IMR-90 (cell line): ENCODE data around the gene MAS1. TPM values are rescaled to one million over a fixed set of nuclear protein-coding genes. Genes with fewer than 3 reads are reported as not detected.
A peak's percentile ranks its signal among the peaks of the same experiment; 100 is the strongest.

ENCODE experiments used
- ATAC-seq: fragments of 200-7000 bp; cut with Tn5 transposase; 2 replicates; pipeline ENCODE4 v1.9.1; 2020; ENCODE audit warnings: low read depth, mild to moderate bottlenecking, moderate library complexity
- BruUV-seq: library from RNA; stranded (reverse); fragments of 400-500 nt; replicated peaks from 2 replicates; lab custom pipeline; 2021; lab: Mats Ljungman, UMichigan
- CTCF ChIA-PET: fragments of 300-600 bp; formaldehyde crosslinking; extraction: SDS; loops from one replicate; lab custom pipeline; 2021; ENCODE audit warnings: antibody characterized with exemption; lab: Yijun Ruan, JAX
- POLR2A ChIA-PET: fragments of 300-600 bp; sonication (Branson Sonifier 250); formaldehyde crosslinking; loops from one replicate; lab custom pipeline; 2022; ENCODE audit warnings: antibody characterized with exemption; ENCODE audit not compliant: unreplicated experiment; lab: Charles Lee
- DNase-seq: peaks from one replicate; pipeline ENCODE4 v3.0.0; 2013
- H2AFZ ChIP-seq: replicated peaks from 2 replicates; pipeline ENCODE3; 2013; ENCODE audit warnings: low read length, mild to moderate bottlenecking; ENCODE audit not compliant: poor library complexity
- H2AK5ac ChIP-seq: 2 replicates; pipeline ENCODE4 v1.6.1; 2013; ENCODE audit warnings: low read depth, low read length, inconsistent platforms
- H2AK9ac ChIP-seq: replicated peaks from 2 replicates; pipeline ENCODE3; 2013; ENCODE audit warnings: mild to moderate bottlenecking, low read depth, low read length, moderate library complexity; ENCODE audit not compliant: poor library complexity
- H2BK120ac ChIP-seq: 2 replicates; pipeline ENCODE4 v1.6.1; 2013; ENCODE audit warnings: low read depth, low read length, inconsistent platforms
- H2BK15ac ChIP-seq: 3 replicates; pipeline ENCODE4 v1.6.1; 2013; ENCODE audit warnings: low read depth, low read length, inconsistent platforms
- H2BK20ac ChIP-seq: 2 replicates; pipeline ENCODE4 v1.6.1; 2013; ENCODE audit warnings: low read depth, mild to moderate bottlenecking, inconsistent platforms, low read length, moderate library complexity
- H2BK5ac ChIP-seq: 2 replicates; pipeline ENCODE4 v1.6.1; 2013; ENCODE audit warnings: mild to moderate bottlenecking, low read depth, low read length, inconsistent platforms; ENCODE audit not compliant: poor library complexity, severe bottlenecking
- H3K14ac ChIP-seq: replicated peaks from 2 replicates; pipeline ENCODE4 v1.6.1; 2013; ENCODE audit warnings: low read depth, low read length, inconsistent platforms
- H3K18ac ChIP-seq: 2 replicates; pipeline ENCODE4 v1.6.1; 2013; ENCODE audit warnings: low read depth, low read length, control low read depth
- H3K23ac ChIP-seq: 2 replicates; pipeline ENCODE4 v1.6.1; 2013; ENCODE audit warnings: low read depth, low read length, inconsistent platforms
- H3K27ac ChIP-seq: 2 replicates; pipeline ENCODE4 v1.5.1; 2013; ENCODE audit warnings: mild to moderate bottlenecking, control low read depth, low read length; ENCODE audit not compliant: insufficient read depth
- H3K27me3 ChIP-seq: 2 replicates; pipeline ENCODE4 v1.6.1; 2013; ENCODE audit warnings: low read length; ENCODE audit not compliant: control insufficient read depth, insufficient read depth
- H3K36me3 ChIP-seq: 2 replicates; pipeline ENCODE4 v1.6.1; 2013; ENCODE audit warnings: low read length, mixed read lengths; ENCODE audit not compliant: control insufficient read depth, insufficient read depth
- H3K4ac ChIP-seq: 2 replicates; pipeline ENCODE4 v1.6.1; 2013; ENCODE audit warnings: low read depth, low read length, inconsistent platforms
- H3K4me1 ChIP-seq: 2 replicates; pipeline ENCODE4 v1.6.1; 2013; ENCODE audit warnings: low read length, mixed read lengths; ENCODE audit not compliant: control insufficient read depth, insufficient read depth
- H3K4me2 ChIP-seq: 2 replicates; pipeline ENCODE4 v1.6.1; 2013; ENCODE audit warnings: low read depth, mild to moderate bottlenecking, control low read depth, low read length, moderate library complexity
- H3K4me3 ChIP-seq: 2 replicates; pipeline ENCODE4 v1.5.1; 2013; ENCODE audit warnings: low read depth, mild to moderate bottlenecking, control low read depth, low read length, moderate library complexity; ENCODE audit not compliant: insufficient read depth
- H3K56ac ChIP-seq: 2 replicates; pipeline ENCODE4 v1.6.1; 2013; ENCODE audit warnings: low read length, inconsistent platforms; ENCODE audit not compliant: insufficient read depth; ENCODE audit errors: extremely low read depth
- H3K79me1 ChIP-seq, 2 experiments: 2 replicates each; pipeline ENCODE4 v1.6.1; 2013; ENCODE audit warnings: low read length in 2 of 2, inconsistent platforms in 1 of 2, low read depth in 1 of 2
- H3K9ac ChIP-seq: 2 replicates; pipeline ENCODE4 v1.6.1; 2013; ENCODE audit warnings: low read depth, low read length, control low read depth
- H3K9me1 ChIP-seq: 2 replicates; pipeline ENCODE4 v1.6.1; 2013; ENCODE audit warnings: low read length, inconsistent platforms; ENCODE audit not compliant: insufficient read depth
- H3K9me3 ChIP-seq: 2 replicates; pipeline ENCODE4 v1.6.1; 2013; ENCODE audit warnings: low read length; ENCODE audit not compliant: control insufficient read depth, insufficient read depth
- H4K20me1 ChIP-seq: 2 replicates; pipeline ENCODE4 v1.6.1; 2013; ENCODE audit warnings: low read length, inconsistent platforms; ENCODE audit not compliant: insufficient read depth
- H4K5ac ChIP-seq: 2 replicates; pipeline ENCODE4 v1.6.1; 2013; ENCODE audit warnings: mild to moderate bottlenecking, low read depth, low read length, control low read depth
- H4K8ac ChIP-seq, 2 experiments: 2 replicates each; pipeline ENCODE4 v1.6.1; 2013; ENCODE audit warnings: low read depth in 2 of 2, low read length in 2 of 2, control low read depth in 1 of 2, inconsistent platforms in 1 of 2
- H4K91ac ChIP-seq: 2 replicates; pipeline ENCODE4 v1.6.1; 2013; ENCODE audit warnings: low read depth, low read length, inconsistent platforms; ENCODE audit not compliant: insufficient read depth
- CEBPB ChIP-seq: IDR thresholded peaks from 2 replicates; pipeline ENCODE4 v1.6.1; 2012; ENCODE audit warnings: low read depth, low read length, improper control_type of control experiment
- CTCF ChIP-seq: conservative IDR thresholded peaks from 2 replicates; pipeline ENCODE4 v1.5.1; 2012; ENCODE audit warnings: mild to moderate bottlenecking, low read depth, low read length, improper control_type of control experiment
- ELK1 ChIP-seq: fragments of 150-350 bp; IDR thresholded peaks from 2 replicates; pipeline ENCODE4 v1.6.1; 2016; ENCODE audit warnings: low read depth, mild to moderate bottlenecking, low read length, moderate library complexity, borderline replicate concordance
- POLR2A ChIP-seq: IDR thresholded peaks from 2 replicates; pipeline ENCODE4 v1.6.1; 2012; ENCODE audit warnings: mild to moderate bottlenecking, low read depth, low read length
- RCOR1 ChIP-seq: IDR thresholded peaks from 2 replicates; pipeline ENCODE4 v1.6.1; 2012; ENCODE audit warnings: mild to moderate bottlenecking, low read length, improper control_type of control experiment; ENCODE audit not compliant: insufficient replicate concordance
- RFX5 ChIP-seq: IDR thresholded peaks from 2 replicates; pipeline ENCODE4 v1.8.0; 2012; ENCODE audit warnings: low read depth, mild to moderate bottlenecking, low read length, moderate library complexity
- USF2 ChIP-seq: fragments of 150-350 bp; IDR thresholded peaks from 2 replicates; pipeline ENCODE4 v1.6.1; 2017; ENCODE audit warnings: mild to moderate bottlenecking, antibody characterized with exemption, low read length, low read depth
- WGBS, 2 experiments: methylation state at CpG; one replicate each; pipeline versions ENCODE4 v1.1.5 to v1.1.7; 2013; ENCODE audit warnings: missing lambda C conversion rate in 2 of 2; ENCODE audit not compliant: insufficient read length in 1 of 2; ENCODE audit errors: extremely low coverage in 2 of 2; 5-methylcytosine and 5-hydroxymethylcytosine counted together
- dilution Hi-C: fragments of 300-500 bp; cut with HindIII; formaldehyde crosslinking; loops from one replicate; pipeline ENCODE4 v1.14.3; 2018; ENCODE audit warnings: low sequenced_read_pairs; ENCODE audit not compliant: unreplicated experiment
- in situ Hi-C: fragments of 300-500 bp; cut with MboI; formaldehyde crosslinking; loops from 3 replicates; pipeline ENCODE4 v1.14.3; 2019; ENCODE audit warnings: low sequenced_read_pairs, inconsistent platforms, mixed read lengths
- intact Hi-C: fragments of 100-400 bp; cut with micrococcal nuclease; formaldehyde crosslinking; loops from 2 replicates; pipeline ENCODE4 v1.10.0; 2022
- polyA plus RNA-seq, 3 experiments: library from polyadenylated mRNA; depleted of rRNA; stranded (reverse); fragments of >200 nt; gene quantifications; 2 replicates each; pipeline ENCODE4 v1.2.3, GENCODE V29; 2012; ENCODE audit warnings: low replicate concordance in 1 of 3
- total RNA-seq: library from RNA; depleted of rRNA; stranded (reverse); fragments of >200 nt; gene quantifications from 2 replicates; pipeline ENCODE4 v1.2.3, GENCODE V29; 2012

The MAS1 gene
- total and polyA plus RNA-seq, 2 of the 4 experiments (the other 2 are of a cell fraction): under 0.01 TPM; not detected in 1

GRCh38 chr6:159908979-159909378 lies 18.2 kb downstream of the MAS1 start:
- Histone ChIP-seq H3K9me1 (no peaks in the 10 kb centered on the region), H2BK5ac (no peak overlapping the region), H2BK20ac (no peak overlapping the region), H3K9me3 (no peaks in the 10 kb centered on the region; the same call in 1 of the 2 replicates), H2AK9ac (no peak overlapping the region), H3K36me3 (no peaks in the 10 kb centered on the region), H4K20me1 (no peaks in the 10 kb centered on the region), H3K56ac (no peak overlapping the region), H3K23ac (no peak overlapping the region), H4K8ac (no peak overlapping the region), H3K27ac (no peak overlapping the region), H4K5ac (no peak overlapping the region), H2BK15ac (no peak overlapping the region), H3K4me3 (no peak overlapping the region), H3K4me1 (no peaks in the 10 kb centered on the region; the same call in 1 of the 2 replicates), H3K4ac (no peak overlapping the region), H3K14ac (no peak overlapping the region), H2AFZ (no peak overlapping the region), H3K18ac (no peak overlapping the region), H3K4me2 (0 out of 2 replicates have a peak overlapping the region, but pooled peaks have one; percentile 27), H2BK120ac (no peak overlapping the region), H3K79me1 (no peaks in the 10 kb centered on the region), H3K27me3 (peaks cover 33% of the 10 kb centered on the region), H2AK5ac (no peak overlapping the region), H3K9ac (no peak overlapping the region), H4K91ac (no peak overlapping the region)
- dilution Hi-C loops (no loop called here), in situ Hi-C loops (no loop called here), intact Hi-C loops (no loop called here)
- no TSS peak for BruUV-seq
- DNase-seq (no peak), ATAC-seq (no peak)
- no CpG with 5 or more reads among the region's 4 CpGs for WGBS, 2 experiments
- ChIA-PET CTCF (no interaction called here), POLR2A (no interaction called here)
- no peak for TF ChIP-seq RCOR1
- no peak for TF ChIP-seq USF2
- no peak for TF ChIP-seq POLR2A
- no peak for TF ChIP-seq CEBPB
- TF ChIP-seq CTCF: no peak
- TF ChIP-seq RFX5: no peak
- TF ChIP-seq ELK1: no peak
